ENCODE data around the gene SBDS.

GRCh38 chr7:66957595-66958290, 37.6 kb downstream of the SBDS start:
- TF ChIP-seq POLR2A (IDR thresholded peaks at IDR 0.05) (no peak), CTCF (IDR thresholded peaks at IDR 0.05) (no peak)
